NCI-H2196 (cell line): ENCODE measurements around the gene BAIAP3.
"Not testable (repeated sequence)": the region's sequence is repeated elsewhere in the genome, so short reads cannot be mapped to it uniquely, and the experiment has no call there.

Experiments
- DNase-seq: peaks from one replicate; lab custom pipeline; 2025; ENCODE audit not compliant: unreplicated experiment; lab: John Stamatoyannopoulos, UW

BAIAP3 gene, protein sequence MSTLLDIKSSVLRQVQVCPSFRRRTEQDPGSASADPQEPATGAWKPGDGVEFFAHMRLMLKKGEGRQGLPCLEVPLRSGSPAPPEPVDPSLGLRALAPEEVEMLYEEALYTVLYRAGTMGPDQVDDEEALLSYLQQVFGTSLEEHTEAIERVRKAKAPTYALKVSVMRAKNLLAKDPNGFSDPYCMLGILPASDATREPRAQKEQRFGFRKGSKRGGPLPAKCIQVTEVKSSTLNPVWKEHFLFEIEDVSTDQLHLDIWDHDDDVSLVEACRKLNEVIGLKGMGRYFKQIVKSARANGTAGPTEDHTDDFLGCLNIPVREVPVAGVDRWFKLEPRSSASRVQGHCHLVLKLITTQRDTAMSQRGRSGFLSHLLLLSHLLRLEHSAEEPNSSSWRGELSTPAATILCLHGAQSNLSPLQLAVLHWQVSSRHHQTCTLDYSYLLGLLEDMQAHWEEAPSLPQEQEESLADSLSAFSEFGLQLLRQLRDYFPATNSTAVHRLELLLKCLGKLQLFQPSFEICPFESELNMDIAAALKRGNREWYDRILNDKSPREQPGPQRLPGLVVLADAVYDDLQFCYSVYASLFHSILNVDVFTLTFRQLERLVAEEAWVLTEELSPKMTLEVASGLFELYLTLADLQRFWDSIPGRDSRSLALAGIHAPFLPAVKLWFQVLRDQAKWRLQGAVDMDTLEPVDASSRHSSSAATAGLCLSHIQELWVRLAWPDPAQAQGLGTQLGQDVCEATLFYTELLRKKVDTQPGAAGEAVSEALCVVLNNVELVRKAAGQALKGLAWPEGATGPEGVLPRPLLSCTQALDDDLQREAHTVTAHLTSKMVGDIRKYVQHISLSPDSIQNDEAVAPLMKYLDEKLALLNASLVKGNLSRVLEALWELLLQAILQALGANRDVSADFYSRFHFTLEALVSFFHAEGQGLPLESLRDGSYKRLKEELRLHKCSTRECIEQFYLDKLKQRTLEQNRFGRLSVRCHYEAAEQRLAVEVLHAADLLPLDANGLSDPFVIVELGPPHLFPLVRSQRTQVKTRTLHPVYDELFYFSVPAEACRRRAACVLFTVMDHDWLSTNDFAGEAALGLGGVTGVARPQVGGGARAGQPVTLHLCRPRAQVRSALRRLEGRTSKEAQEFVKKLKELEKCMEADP

DNA sequence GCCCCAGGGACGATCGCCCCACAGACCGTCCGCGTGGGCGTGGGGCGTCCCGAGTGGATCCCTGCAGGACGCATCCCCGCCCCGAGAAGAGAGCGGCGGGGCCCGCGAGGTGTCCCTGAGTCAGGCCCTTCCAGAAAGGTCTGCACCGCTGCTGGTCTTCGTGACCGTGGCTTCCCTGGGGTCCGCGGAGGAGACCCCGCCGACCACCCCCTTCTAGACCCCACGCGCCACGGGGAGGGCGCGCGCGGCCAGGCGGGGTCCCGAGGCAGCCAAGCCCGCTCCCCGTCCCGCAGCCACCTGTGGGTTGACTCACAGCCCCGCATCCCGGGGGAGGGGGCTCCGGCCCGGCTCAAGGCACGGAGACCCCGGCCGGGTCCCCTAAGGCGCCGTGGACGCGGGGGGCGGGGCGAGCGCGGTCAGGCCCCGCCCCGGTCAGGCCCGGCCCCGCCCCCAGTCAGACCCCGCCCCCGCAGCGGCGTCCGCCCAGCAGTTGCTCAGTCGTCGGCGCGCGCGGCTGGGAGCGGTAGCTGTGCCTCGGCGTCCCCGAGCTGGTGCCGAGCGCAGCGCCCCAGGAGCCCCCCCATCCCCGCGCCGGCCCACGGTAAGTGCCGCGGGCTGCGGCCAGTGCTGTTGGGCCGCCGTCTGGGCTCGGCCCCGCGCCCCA is at the start of gene BAIAP3:
TSS of gene BAIAP3 (plus strand) at position 497 of the 664 bp plus-strand sequence. CDS start 4,905 bp downstream, outside the sequence.
- DNase-seq = peak; percentile 47

DNA sequence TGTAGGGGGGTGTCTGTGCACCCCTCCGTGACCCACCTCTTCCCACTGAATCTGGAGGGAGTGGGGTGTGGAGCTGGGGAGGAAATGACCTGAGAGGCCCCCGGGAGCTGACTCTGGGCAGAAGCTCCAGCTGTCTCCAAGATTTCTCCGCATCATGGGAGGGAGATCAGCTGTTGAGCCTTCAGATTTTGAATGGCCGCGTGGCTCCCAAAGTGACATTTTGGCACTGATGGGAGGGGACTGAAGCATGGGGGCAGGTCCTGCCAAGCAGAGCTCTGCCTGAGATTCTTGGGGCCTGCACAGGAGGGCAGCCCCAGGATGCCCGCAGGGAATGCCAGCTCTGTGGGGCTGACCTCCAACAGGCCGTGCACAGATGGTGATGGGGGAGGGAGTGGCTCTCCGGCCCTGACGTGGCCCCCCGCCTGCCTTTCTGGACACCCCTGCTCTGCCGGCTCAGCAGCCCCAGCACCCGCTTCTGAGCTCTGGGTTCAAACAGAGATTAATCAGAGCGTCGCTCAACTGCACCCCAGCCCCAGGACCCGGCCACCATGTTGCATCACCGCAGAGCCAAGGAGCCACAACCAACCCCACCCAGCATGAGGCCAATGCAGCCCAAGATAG is 49.3 kb upstream of the BAIAP3 start:
- no peak for DNase-seq

DNA sequence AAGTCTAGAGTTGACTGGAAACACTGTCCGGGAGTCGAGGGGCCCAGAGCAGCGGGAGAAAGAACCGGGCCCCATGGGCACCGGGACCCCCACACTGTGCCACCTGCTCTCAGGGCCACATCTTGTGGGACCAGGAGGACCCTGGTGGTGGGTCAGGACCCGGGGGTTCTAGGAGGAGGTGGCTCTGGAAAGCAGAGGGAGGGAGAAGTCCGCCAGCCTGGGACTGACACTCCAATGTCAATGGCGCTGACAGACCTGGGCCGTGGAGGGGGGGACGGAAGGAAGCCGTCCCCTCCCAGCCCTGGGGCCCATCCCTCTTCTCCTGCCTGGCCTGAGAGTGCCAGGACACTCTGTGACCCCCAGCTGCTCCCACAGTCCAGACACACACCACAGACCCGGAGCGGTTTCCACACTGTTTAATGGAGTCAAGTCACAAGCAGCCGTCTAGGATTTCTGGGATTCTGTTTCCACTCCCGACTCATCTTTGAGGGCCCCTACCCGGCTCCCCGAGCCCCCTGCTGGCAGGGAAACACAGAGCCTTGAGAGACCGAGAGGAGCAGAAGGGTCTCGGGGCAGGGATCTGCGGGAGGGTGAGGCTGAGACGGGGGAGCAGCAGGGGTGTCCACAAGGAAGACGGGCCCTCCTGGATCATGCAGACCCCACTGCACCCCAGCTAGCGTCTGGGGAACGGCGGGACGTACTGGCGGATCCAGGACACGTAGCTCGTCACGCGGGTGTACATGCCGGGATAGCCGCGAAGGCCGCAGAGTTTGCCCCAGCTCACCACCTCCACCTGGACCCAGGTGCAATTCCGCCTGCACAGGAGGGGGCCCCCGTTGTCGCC is 47.6 kb upstream of the BAIAP3 start:
- DNase-seq = no peak

DNA sequence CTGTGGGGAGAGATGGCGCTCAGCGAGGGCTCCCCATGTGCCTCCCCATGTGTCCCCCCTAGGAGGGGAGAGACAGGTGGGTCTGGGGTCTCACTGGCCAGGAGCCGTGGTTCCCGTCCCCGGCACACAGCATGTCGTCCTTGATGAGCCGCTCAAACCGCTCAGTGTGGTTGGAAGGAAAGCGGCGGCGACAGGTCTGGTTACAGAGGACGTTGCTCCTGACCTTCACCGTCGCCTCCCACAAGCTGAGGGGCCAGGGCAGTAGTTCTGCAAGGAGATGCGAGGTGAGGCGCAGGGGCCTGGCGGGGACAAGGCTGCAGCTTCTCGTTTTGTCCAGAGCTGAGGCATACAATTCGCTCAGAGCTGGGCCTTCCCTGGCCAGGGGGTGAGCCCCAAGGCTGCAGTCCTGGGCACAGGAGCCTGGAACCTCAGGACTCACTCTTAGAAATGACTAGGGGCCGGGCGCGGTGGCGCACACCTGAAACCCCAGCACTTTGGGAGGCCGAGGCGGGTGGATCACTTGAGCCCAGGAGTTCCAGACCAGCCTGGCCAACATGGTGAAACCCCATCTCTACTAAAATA is 46.8 kb upstream of the BAIAP3 start:
- DNase-seq = no peak

DNA sequence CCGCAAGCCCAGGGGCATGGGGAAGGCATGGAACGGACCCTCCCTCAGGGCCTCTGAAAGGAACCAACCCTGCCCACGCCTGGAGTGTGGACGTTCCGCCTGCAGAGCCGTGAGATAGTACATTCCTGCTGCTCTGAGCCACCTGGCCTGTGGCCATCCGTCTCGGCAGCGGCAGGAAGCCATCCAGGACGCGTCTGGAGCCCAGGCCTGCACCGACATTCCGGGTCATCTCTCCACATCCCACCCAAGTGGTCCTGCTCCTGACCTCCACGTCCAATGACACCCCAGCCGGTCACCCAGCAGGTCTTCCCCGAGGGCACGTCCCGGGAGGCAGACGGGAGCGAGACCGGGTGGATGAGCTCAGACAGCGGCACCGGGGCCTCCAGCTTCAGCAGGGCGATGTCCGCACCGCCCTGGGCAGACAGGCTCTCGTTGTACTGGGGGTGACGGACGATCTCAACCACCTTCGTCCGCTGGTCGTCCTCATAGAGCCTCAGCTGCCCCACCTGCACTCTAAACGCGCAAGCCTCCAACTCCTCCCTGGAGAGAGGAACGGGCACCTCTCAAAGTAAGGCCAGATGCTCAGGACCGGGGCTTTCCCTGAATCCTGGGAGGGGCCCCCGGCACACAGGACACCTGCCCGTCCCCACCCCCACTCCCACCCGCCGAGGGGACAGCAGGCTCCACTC is 45.3 kb upstream of the BAIAP3 start:
- DNase-seq = no peak

DNA sequence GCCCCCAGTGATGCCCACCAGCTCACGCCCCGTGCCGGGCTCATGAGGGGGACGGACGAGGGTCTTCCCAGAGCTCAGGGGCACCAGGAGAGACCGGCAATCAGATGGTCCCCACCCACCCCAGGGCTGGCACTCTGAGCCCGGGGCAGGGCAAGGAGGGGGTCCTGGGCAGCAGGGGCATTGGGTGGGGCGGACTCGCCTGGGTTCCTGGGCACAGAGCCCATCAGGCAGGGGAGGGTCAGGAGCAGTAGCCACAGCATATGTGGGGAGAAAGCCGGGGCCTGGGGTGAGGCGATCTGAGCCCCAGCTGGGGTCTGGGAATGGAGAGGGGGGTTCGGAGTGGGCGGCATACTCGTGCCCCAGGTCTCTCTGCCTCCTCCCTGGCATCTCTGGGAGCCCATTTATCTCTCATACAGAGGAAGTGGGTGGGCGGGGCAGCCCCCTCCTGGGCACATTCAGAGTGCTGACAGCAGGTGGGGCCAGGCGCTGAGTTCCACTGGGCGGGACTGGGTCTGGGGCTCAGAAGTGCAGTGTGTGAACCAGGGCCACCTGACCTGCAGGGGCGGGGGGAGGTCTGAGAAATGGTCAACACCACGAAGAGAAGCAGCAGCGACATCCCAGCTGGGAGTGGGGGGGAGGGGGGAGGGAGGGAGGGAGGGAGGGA is 44.5 kb upstream of the BAIAP3 start:
- peak; percentile 25 for DNase-seq

DNA sequence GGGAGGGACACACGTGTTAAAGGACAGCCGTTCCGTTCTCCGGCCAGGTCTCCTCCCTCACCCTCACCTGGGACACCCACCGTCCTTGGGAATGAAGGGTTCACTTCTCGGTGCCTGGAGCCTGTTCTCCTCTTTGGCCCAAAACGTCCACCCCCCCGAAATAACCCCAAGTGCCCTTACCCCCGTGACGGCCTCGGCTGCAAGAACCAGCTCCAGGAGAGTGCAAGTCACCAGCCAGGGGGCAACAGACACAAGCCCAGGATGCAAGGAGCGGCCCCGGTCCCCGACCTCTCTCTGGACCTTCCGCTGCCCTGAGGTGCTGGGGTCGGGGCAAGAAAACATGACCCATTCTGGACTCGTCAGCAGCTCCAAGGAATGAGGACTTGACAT is 44.0 kb upstream of the BAIAP3 start:
- no peak for DNase-seq

DNA sequence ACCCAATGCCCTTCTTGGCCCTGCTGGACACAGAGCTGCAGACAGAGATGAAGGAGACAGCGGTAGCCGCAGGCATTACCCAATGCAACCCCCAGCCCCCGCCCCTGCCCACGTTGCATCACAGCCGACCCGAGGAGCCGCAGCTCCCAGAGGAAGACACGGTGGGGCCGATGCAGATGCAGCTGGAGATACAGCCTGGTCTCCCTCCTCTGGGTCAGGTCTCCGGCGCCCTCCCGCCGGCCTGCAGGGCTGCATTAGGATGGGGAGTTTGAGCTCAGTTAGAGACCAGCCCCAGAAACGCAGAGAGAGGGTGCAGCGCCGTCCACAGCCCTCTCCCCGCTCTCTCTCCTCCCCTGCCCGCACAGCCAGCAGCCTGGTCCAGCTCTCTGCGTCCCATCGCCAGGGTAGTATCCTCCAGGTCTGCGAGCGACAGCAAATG is 43.4 kb upstream of the BAIAP3 start:
- DNase-seq = no peak

DNA sequence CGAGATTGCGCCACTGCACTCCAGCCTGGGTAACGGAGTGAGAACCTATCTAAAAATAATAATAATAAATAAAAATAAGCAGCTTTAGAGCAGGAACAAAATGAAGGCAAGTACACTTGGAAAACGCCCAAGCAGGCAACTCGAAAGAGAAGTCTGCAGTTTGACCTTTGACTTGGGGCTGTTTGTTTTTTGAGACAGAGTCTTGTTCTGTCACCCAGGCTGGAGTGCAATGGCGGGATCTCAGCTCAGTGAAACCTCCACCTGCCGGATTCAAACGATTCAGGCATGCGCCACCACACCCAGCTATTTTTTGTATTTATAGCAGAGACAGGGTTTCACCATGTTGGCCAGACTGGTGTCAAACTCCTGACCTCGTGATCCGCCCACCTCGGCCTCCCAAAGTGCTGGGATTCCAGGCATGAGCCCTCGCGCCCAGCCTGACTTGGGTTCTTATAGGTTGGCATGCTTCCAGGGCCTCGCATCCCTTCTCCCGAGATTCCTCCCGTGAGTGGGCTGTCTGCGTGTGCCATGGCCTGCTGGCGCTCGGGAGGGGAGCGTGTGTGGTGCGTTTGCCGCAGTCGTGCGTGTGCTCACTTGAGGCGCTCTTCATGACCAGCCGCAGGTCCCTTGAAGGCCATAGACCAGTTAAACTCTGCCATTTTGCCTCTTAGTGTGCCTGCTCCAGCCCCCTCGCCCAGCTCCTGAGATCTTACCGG is 42.4 kb upstream of the BAIAP3 start:
- DNase-seq = peak; percentile 77

DNA sequence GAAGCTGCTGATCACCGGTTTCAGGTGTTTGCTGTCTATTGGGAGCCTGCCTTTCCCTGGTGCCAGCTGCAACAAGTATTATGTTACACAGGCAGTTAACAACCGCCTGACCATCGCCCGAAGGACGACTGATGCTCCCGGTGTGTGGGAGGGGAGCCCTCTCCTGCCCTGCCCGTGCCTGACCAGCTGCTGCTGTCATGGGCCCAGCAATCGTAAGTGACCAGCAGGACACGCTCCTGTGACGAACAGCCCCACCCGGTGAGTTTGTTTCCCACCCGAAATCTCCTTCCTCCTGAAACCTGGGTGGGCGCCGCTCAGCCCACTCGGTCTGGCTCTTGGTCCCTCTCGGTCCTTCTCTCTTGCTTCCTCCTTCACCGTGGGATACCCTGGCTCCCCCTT is 41.9 kb upstream of the BAIAP3 start:
- DNase-seq = peak; percentile 86

DNA sequence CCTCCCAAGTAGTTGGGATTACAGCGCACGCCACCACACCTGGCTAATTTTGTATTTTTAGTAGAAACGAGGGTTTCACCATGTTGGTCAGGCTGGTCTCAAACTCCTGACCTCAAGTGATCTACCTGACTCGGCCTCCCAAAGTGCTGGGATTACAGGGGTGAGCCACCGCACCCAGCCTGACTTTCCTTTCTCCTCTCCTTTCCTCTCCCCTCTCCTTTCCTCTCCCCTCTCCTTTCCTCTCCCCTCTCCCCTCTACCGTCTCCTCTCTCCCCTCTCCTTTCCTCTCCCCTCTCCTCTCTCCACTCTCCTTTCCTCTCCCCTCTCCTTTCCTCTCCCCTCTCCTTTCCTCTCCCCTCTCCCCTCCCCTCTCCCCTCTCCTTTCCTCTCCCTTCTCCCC is 41.2 kb upstream of the BAIAP3 start:
- not testable (repeated sequence) for DNase-seq

DNA sequence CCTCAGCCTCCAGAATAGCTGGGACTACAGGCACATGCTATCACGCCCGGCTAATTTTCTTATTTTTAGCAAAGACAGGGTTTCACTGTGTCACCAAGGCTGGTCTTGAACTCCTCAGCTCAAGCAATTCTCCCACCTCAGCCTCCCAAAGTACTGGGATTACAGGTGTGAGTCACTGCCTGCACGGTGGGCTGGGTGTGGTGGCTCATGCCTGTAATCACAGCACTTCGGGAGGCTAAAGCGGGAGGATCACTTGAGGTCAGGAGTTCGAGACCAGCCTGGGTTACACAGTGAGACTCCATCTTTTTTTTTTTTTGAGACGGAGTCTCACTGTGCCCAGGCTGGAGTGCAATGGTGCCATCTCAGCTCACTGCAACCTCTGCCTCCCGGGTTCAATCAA is 40.6 kb upstream of the BAIAP3 start:
- DNase-seq = not testable (repeated sequence)

DNA sequence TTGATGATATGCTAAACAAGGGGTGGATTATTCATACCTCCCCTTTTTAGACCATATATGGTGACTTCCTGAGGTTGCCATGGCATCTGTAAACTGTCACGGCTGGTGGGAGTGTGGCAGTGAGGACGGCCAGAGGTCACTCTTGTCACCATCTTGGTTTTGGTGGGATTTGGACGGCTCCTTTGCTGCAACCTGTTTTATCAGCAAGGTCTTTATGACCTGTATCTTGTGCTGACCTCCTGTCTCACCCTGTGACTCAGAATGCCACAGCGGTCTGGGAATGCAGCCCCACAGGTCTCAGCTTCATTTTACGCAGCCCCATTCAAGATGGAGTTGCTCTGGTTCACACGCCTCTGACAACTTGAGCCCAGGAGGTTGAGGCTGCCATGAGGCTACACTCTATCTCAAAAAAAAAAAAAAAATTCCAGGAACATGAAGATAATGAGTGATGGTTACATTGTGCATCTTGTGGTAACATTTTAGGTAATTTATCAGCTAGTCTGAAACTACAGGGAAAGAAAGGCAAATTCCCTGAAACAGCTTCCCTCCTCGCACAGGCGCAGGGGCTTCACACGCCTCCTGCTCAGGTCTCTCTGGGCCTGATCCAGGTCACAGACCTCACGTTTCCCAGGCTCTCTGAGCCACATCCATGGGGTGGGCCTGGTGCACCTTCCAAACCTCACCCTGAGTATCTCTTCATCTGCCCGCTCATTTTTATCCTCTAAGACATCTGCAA is 39.4 kb upstream of the BAIAP3 start:
- DNase-seq = no peak

DNA sequence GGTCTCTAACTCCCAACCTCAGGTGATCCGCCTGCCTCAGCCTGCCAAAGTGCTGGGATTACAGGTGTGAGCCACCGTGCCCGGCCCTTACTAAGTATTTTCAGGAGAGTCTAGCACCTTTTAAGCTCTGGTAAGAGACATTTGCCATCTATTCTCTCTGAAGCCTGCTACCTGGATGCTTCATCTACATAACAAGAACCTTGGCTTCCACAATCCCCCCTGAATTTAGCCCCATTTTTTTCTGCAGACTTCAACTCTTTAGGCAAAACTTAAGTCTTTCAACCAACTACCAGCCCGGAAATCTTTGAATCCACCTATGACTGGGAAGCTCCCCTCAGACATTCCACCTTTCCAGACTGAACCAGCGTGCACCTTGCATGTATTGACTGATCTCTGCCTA is 38.0 kb upstream of the BAIAP3 start:
- no peak for DNase-seq

DNA sequence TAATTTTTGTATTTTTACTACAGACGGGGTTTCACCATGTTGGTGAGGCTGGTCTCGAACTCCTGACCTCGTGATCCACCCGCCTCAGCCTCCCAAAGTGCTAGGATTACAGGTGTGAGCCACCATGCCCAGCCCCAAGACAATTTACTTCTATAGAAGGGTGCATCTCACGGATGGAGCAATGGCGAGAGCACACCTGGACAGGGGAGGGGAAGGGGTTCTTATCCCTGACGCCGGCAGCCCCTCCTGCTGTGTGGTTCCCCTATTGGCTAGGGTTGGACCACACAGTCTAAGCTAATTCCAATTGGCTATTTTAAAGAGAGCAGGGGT is 36.8 kb upstream of the BAIAP3 start:
- not testable (repeated sequence) for DNase-seq

DNA sequence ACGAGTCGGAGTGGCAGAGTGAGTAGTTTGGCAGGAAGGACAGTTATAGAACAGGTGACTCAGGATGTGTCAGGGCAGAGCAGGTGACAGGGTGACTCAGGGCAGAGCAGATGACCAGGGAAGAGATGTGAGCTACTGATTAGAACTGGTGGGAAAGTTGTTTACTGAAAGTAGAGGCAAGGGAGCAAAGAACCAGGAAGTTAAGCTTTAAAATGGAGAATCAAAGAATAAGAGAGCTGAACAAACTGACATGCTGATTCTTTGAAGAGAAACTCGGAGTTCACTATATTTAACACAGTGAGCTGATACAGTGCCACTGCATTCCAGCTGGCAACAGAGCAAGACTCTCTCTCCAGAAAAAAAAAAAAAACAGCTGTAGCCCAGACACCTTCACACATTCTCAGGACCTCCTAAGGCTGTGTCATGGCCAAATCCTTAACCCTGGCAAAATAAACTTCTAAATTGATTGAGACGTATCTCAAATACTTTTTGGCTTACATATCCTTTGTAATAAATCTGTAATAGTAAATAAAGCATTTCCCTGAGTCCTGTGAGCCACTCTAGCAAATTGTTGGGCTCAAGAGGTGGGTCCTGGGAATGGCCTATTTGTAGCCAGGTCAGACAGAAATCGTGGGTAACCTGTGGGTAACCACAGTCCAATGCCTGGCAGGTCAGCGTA is 36.3 kb upstream of the BAIAP3 start:
- DNase-seq = peak; percentile 75
